HG03066 (cell line): ENCODE results near the gene CYB561D1.
A peak's percentile ranks its signal among the peaks of the same experiment; 100 is the strongest.

Source experiments
- ATAC-seq: cut with Tn5 transposase; IDR thresholded peaks from one replicate; pipeline ENCODE4 v1.9.1; 2021; ENCODE audit warnings: low read depth; ENCODE audit not compliant: unreplicated experiment

CYB561D1 gene

DNA sequence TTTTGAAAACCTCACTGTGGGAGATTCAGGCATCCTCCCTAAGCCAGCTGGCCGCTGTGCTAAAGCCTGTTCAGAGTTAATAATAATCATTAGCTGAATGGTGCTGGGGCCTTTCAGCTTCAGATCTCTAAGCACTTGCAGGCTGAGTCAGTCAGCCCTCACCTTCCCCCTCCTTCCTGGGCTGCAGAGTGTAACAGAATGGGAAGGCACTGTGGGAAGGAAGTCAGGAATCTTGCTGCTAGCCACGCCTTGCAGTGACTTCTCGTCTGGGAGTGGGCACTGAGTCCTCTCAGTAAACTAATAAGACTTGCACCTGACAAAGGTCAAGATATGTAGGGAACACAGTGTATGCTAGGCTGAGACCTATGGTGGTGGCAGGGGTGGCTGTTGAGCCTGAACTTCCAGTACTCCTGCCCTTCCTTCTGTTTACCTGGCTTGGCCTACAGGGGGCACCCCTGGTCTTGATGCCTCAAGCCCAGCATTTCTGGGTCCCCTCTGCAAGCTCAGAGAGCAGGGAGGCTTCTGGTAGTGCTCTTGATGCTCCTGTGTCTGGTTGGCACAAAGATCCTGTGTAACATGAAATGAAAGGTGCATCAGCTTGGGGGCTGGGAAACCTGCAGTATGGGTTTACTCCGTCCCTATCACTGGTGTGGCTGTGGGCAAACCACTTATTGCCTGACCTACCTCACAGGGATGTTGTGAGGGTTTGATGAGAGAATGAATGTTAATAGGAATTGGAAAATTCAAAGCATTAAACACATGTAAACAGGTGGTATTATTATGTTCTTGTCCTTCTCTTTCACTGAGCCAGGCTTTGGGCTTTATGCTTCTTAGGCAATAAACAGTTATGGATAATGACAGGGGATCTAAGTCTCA is 6.0 kb downstream of the CYB561D1 start:
- ATAC-seq: no peak

DNA sequence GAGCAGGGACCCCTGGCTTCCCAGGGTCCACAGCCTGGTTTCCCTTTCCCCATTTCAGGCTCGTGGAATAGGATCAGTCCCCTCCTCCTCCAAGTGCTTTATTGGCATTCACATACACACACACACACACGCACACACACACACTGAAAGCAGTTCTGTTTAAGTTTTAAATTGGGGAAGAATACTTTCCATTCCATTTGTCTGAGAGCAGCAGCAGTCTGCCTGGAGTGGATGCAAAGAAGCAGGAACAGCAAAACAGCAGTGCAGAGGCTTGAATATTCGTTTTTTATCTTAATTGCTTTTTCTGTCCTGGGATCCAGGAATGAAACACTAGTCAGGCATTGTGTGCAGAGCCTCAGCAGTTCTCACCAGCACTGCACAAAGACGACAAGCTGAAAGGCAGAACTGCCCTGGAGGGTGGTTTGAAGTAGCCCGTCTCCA is 7.1 kb downstream of the CYB561D1 start:
- no peak for ATAC-seq

DNA sequence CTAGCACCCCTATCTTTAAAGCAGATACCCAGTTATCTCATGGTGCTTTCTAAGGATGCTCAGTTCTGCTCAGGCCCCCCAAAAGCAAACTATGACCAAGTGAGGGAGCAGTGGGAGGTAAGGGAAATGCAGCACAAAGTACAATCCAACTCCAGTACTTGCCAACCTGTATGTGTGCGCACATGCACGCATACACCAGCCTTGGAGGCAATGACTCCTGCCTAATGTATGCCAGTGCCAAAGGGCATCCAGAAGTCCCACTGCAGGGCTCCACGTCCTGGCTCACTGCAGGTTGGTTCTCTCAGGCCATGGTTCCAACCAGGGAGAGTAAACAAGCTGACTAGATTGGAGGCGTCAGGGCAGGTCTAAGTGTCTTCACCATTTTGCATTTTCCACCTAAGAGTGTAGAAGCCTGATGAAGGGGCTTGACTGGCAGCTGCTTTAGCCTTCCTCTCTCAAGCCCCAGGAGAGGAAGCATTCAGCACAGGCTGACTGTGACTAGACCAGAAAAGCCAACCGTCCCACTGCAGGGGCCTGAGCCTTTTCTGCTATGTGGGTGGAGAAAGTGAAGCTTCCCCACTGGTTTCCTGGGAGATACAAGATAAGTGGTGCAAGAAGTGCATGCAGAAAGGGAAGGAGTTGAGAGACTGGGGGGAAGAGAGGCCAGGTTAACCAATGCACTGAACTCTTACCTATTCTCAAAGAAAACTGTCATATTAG is 7.9 kb downstream of the CYB561D1 start:
- no peak for ATAC-seq

DNA sequence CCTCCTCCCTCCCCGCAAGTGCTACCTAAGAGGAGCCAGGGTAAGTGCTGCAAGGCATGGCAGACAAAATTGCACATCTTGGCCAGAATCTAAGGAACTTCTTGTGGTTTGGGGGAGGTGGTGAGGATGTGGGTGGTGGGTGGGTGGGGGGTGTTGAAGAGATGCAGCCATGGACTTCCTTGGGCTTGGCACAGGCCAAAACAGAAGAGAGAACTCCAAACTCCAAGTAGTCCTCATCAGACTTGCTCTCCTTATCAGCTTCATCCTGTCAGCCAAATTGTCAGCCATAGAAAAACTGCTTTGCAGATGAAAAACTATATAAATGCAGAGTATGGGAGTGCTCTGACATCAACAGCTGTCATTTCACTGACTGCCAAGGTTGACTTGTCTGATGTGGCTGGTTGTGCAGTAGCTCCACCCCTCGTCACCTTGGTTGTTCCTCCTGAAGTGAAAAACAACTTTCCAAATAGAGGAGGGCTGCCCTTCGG is 8.5 kb downstream of the CYB561D1 start:
- no peak for ATAC-seq

DNA sequence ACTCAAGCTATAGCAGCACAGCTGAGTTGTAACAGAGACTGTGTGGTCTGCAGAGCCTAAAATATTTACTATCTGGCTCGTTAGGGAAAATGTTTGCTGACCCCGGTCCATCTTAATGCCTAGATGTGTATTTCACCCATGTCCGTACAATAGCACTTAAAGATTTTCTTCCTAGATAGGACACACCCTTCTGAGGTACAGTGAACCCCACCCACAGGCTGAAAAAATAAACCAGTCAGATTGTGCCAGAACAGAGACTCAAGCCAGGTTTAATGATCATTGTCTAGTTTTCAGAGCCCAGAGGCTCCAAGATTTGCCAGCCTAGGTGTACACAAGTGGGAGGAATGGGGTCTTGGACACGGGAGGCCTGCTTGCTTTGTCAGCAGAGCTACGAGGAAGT is 10.0 kb downstream of the CYB561D1 start:
- ATAC-seq: no peak

DNA sequence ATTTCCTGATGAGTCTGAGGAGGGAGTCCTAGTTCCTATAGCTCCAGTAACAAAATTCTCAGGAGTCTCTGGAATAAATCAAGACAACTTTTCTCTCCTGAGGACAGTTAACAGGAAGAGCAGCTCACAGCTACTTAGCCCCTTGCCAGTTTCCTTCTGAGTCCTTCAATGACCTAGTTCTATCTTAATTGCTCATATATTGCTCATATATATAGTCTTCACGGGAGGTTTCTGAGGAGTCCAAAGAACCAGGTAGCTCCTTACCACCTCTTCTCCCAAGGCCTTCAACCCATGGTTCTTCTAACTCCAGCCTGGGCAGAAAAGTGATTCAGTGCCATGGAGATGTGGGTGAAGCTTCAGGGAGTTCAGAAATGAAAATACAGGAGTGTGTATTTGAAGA is 11.1 kb downstream of the CYB561D1 start:
- ATAC-seq: no peak

DNA sequence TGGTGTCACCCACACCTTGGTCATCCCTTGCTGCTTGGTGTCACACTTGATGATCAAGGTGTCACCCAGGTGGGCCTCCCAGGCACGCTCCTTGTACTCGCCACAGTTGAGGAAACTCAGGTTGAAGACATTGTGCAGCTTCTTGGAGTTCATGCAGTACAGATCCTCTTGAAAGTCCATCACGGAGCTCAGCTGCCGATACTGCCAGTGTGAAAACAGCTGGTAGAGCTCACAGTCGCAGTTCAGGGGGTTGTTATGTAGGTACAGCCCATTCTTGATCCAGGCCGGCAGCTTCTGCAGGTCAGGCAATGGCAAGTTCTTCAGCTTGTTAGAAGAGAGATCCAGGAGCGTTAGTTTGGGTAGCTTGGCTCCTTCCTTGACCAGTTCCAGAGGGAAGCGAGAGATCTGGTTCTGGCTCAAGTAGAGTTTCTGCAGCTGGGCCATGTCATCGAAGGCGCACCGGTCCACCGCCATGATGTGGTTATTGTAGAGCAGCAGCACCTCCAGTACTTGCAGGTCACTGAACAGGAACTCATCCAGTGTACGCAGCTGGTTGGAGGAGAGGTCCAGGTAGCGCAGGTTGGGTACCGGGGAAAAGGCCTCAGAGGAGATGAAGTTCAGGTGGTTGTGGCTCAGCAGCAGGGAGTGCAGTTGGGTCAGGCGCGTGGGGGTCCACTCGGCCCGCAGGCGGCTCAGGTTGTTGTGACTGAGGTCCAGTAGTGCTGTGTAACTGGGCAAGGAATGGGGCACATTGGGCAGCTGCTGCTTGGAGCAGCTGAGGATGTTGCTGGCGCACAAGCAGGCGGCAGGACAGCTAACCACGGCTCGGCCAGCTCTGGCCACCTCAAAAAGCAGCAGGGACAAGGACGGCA is 14.3 kb downstream of the CYB561D1 start:
- no peak for ATAC-seq

DNA sequence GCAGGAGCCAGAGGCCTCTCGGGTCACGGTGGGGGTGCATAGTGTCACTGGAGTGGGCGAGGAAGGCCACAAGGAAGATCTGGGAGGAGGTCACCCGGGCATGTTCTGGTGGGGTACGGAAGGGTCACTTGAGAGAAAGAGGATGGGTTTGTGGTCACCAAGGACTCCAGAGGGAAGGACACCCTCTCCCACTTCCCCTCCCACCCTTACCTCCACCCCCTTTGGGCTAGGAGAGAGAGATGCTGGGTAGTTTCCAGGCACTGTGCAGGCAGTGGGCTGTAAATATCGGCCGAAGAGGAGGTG is 14.9 kb downstream of the CYB561D1 start:
- no peak for ATAC-seq

DNA sequence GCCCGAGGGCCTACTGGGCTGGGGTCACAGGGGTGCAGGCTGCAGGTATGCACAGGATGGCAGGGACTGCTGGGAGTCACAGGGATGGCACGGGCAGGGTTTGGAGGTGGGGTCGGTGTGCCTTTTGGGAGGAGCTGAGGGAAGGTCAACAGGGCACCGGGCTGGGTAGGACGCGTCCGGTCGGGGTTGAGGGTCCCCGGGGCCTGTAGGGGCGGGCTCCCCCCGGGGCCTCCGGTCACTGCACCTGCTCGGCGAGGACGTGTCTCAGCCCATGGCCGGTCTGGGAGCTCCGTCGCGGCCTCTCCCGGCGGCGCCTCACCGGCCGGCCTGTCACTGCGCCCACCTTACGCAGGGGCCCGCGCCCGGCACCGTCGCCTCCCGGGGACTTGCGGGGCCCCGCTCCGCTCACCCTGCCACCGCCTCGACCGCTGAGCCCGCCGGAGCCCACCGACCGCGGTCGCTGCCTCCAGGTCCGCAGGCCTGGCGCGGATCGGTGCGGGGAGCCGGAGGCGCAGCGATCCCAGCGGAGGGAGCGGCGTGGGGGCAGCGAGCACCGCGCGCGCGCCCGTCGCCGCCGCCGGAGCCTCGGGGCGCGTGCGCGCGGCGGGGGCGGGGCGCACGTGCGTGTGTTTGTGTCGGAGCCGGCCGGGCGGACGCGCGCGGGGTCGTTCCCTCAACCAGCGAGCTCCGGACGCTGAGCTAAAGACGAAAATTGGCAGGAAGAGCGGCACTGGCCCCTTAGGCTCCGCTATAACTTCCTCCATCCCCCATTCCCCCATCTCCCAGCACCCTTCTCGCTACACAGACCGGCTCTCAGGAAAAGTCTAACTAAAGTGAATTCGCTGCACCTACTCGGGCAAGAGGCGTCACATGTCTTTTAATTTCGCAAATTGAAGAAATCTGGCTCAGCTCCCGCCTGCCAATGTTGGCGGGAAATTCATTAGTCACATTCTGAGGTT is 15.6 kb downstream of the CYB561D1 start, which contains the start of gene AMIGO1:
Gene AMIGO1, minus strand, starts transcription at position 552 of the 959 bp plus-strand sequence. CDS start 815 bp downstream, outside the sequence.
- no peak for ATAC-seq

DNA sequence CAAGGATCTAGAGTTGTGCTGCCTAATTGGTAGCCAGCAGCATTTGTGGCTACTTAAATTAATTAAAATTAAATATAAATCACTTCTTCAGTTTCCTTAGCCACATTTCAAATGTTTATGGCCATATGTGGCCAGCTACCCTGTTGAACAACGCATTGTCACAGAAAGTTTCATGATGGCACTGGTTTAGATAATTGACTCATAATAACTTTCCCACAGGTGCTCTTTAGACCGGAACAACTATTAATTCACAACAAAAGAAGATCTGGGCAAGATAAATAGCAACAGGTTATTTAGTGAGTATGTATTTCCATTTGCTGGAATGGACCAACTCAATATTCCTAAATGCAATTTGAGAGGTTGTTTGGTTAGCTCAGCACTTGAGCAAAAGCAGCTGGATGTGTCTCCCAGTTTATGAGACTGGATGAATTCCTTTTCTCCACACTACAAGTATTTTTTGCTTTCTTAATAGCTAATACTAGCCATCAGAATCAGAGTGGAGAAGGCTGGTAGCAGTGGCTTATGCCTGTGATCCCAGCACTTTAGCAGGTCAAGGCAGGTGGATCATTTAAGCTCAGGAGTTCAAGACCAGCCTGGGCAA is 19.3 kb downstream of the CYB561D1 start:
- ATAC-seq: no peak

DNA sequence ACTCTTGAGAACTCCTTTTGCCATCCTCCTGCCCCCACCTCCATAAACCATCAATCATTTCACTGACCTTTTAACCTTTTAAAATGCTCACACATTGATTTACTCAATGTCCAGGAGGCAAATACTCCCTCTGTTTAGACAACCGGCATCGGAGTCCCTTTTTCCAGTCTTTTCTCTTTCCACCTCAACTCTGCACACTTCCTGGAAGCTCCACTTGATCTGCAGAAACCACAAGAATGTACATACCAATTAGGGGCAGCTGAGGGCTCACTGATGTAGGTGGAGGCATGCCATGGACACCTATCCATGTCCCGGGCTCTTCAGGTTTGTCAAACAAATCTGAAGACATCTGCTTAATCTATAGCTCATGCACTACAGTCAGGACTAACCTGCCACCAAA is 21.0 kb downstream of the CYB561D1 start:
- no peak for ATAC-seq

DNA sequence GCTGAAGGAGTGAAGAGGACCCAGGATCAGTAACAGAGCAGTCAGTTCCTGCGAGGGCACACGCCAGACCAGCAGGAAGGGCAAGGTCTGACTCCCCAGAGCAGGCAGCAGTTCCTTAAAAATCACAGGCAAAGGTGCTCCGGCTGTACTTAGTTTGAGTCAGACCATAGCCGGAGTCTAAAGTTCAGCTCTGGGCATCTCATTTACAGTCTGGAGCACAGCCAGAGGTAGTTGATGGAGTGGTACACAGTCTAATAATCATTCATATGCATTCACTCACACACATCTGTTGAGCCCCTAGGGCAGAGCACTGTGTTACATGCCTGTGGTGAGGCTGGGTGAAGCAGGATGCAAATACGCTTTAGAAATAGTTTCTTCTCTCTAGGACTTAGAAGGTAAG is 23.0 kb downstream of the CYB561D1 start:
- ATAC-seq: no peak

DNA sequence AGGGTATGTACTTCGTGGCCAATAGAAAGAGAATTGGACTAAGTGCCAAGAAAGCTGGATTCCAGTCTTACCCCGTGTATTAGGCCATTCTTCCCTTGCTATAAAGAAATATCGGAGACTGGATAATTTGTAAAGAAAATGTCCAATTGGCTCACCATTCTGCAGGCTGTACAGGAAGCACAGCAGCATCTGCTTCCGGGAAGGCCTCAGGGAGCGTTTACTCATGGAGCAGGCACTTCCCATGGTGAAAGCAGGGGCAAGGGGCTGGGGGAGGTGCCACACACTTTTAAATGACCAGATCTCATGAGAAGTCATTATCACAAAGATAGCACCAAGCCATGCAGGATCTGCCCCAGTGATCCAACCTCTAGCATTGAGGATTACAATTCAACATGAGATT is 23.4 kb downstream of the CYB561D1 start:
- no peak for ATAC-seq

DNA sequence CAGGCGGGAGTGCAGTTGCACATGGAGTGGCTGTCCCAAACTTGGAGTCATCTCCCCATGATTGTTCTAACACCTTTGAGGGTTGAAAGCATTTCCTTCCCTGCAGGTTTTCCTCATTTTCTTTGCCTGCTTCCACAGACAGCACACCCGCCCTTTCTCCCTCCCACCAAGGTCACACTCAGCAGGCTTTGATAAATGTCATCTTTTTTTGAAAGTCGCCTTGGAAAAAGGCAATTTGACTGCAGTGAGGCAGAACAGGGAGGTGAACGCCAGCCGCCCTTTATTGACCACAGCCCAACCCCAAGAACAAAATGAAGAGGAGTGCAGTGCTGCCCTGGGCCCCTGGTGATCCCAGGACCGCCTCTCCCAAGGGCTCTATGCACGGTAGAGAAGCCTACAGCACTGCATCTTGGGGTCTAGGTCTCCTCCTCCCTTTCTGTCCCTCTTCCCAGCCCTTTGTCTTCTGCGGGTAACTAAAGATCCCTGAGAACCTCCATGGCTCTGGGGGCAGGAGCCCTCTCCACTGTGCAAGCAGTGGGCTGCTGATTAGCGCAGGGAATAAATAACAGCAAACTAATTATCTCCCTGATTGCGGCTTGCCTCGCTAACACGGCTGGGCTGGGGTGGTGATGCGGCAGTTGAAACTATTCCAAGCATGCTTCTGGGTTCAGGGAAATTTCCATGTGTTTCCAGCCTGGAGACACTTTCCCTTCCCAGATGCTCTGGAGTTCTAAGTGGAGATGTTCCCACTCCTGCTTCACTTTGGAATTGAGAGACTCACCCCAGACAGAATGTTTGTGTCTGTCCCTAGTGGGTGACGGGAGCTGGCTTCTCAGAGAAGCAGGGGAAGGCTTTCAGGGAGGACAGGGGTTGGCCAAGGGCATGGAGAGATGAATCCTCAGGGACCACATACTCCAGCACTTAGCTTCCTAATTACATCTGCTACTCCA is 27.4 kb downstream of the CYB561D1 start:
- ATAC-seq: no peak

DNA sequence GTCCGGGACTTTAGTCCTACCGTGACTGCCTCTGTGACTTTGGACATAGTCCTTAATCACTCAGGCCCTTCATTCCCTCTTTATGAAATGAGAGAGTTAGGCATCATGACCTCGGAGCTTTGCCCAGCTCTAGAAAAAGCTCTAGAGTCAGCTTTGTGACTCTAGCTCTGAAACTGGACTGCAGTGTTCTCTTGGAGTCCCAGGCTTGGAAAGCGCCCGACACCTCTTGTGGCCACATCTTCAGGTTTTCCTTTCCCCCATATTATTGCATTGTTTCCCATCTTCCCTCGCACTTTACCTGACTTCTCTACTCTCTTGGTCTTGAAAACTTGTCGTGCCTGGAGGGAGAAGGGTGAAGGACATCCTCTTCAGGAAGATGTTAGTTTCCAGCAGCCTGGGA is 28.1 kb downstream of the CYB561D1 start:
- no peak for ATAC-seq

DNA sequence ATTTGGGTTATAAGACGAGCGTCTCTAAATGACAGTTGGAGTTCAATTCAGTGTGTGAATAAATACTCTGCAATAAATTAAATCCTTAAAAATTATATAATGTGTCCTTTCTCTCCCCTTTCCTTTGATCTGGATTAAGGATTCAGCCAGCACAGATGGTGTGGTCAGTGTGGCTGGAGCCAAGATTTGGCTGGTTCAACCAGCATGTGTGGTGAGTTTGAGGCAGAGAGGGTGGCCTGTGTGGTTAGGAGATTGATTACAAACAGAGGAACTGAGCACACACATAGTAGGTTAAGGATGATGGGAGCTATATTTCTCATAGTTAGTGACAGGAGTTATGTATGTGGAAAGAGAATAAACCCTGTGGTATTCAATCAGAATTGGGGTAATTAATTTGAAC is 29.8 kb downstream of the CYB561D1 start:
- ATAC-seq: no peak

DNA sequence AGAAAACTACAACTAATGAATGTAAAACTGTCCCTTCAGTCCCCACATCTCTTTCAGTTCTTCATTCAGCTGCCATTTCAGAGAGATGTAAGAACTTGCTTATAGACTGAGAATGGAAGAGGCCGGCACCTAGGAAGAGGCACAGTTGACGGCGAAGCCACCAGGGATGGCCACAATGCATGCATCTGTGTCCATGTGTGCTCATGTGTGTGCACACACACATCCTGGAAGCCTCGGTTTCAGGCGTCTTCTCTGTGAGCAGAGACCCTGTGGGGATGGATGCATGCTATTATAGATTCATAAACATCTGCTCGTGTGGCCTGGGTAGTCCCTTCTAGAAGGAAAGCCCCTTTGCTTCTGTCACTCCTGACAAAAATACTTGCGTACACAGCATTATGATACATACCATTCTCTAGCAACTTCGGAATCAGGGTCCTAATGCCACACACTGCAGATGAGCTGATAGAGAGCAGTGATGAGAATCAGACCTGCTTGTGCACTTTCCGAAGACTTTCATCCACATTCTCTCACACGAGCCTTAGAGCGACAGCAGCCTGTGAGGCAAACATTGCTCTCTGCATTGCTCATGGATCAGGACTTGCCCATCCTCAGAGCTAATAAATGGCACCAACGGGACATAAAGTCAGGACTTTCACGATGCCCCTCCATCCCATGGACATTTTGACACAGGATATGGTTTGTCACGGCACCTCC is 33.4 kb downstream of the CYB561D1 start:
- ATAC-seq: peak; percentile 58
